Measurements from ENCODE around the gene PLD2. TPM values are rescaled to one million over a fixed set of nuclear protein-coding genes. Genes with fewer than 3 reads are reported as not detected.

The PLD2 gene
- total RNA-seq, 2 experiments from 2014 or later: 6.2 to 6.8 TPM

GRCh38 chr17:4786106-4786511, 20.8 kb upstream of the PLD2 start, which contains the start of gene VMO1:
Gene VMO1, minus strand, starts transcription at chr17:4786364. Its CDS starts 12 bp downstream, at chr17:4786352.
- H3K27me3 Mint-ChIP-seq: peaks cover 52% of the 10 kb centered on the region
- H3K9me3 Mint-ChIP-seq: no peaks in the 10 kb centered on the region
- H3K4me3 Mint-ChIP-seq: no peak within 1 kb of the TSS
- H3K4me1 Mint-ChIP-seq (ENCODE audit: low read depth): peaks cover 21% of the 10 kb centered on the region
- POLR2A ChIA-PET: interaction anchor here (1.0 kb wide), 1 partner anchor 109 kb away, joined by 3 read pairs; no protein-coding TSS in a partner anchor
- intact Hi-C loops (cut with micrococcal nuclease): loop anchor here (5.0 kb wide), 1 partner anchor 96 kb away; no protein-coding TSS in a partner anchor
- no peaks in the 10 kb centered on the region for H3K36me3 Mint-ChIP-seq (ENCODE audit: low read depth)
- TF ChIP-seq CTCF (IDR thresholded peaks at IDR 0.05): no peak
- no peak within 1 kb of the TSS for H3K27ac Mint-ChIP-seq
- ATAC-seq (no peak), DNase-seq (no peak)
- CTCF ChIA-PET: interaction anchor here (0.7 to 1.4 kb wide), 6 partner anchors 52 to 181 kb away, joined by 3 to 4 read pairs (median 3); partner anchors contain the start of gene SPAG7

GRCh38 chr17:4786516-4786915, 20.4 kb upstream of the PLD2 start:
- POLR2A ChIA-PET: interaction anchor here (1.0 kb wide), 1 partner anchor 108 kb away, joined by 3 read pairs; no protein-coding TSS in a partner anchor
- H3K9me3 Mint-ChIP-seq: no peaks in the 10 kb centered on the region

DNA sequence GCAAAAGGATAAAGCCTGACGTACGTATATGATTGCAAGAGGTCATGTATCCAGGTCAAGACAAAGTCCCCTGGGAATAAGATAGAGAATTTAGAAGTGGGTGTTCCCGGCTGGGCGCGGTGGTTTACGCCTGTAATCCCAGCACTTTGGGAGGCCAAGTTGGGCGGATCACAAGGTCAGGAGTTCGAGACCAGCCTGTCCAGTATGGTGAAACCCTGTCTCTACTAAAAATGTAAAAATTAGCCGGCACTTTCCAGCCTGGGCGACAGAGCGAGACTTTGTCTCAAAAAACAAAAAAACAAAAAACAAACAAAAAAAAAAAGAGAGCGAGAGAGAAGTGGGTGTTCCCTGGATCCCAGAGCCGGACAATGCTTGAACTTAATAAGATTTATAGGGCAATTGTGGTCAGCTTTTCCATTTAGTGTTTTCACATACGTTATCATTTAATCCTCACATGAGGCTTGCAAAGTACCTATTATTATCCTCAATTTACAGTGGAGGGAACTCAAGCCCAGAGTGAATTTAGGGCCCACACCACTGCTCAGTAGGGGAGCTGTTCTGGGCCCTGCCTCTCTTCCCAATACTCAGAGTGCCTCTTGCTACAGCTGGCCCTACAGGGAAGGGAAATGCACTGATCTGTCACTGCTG, 18.7 kb upstream of the PLD2 start:
- POLR2A ChIA-PET: interaction anchor here (1.4 to 2.3 kb wide), 2 partner anchors 19 to 46 kb away, joined by 3 to 8 read pairs; partner anchors contain the start of genes MINK1 and PLD2
- Mint-ChIP-seq H3K27me3 (peaks cover 45% of the 10 kb centered on the region), H3K4me3 (peak overlapping the region; percentile 72), H3K9me3 (no peaks in the 10 kb centered on the region), H3K36me3 (ENCODE audit: low read depth) (no peaks in the 10 kb centered on the region), H3K27ac (no peak overlapping the region), H3K4me1 (ENCODE audit: low read depth) (peaks cover 22% of the 10 kb centered on the region)
- TF ChIP-seq CTCF (IDR thresholded peaks at IDR 0.05): no peak
- intact Hi-C loops (cut with micrococcal nuclease): loop anchor here (5.0 kb wide), 1 partner anchor 94 kb away; no protein-coding TSS in a partner anchor
- CTCF ChIA-PET: interaction anchor here (0.6 to 3.4 kb wide), 7 partner anchors 8 to 100 kb away, joined by 3 to 15 read pairs (median 3); partner anchors contain the start of genes PLD2 and PSMB6
- DNase-seq (no peak), ATAC-seq (no peak)

More at GRCh38 chr17:4786516-4786915, 20.4 kb upstream of the PLD2 start:
- H3K4me3 Mint-ChIP-seq: no peak overlapping the region
- CTCF ChIA-PET: interaction anchor here (0.7 to 1.4 kb wide), 7 partner anchors 51 to 181 kb away, joined by 3 to 4 read pairs (median 3); partner anchors contain the start of genes MED11 and SPAG7
- DNase-seq: no peak
- no peaks in the 10 kb centered on the region for H3K36me3 Mint-ChIP-seq (ENCODE audit: low read depth)
- intact Hi-C loops (cut with micrococcal nuclease): loop anchor here (5.0 kb wide), 1 partner anchor 96 kb away; no protein-coding TSS in a partner anchor
- ATAC-seq: no peak
- H3K27me3 Mint-ChIP-seq: peaks cover 52% of the 10 kb centered on the region
- H3K27ac Mint-ChIP-seq: no peak overlapping the region
- TF ChIP-seq CTCF (IDR thresholded peaks at IDR 0.05): no peak
- peaks cover 22% of the 10 kb centered on the region for H3K4me1 Mint-ChIP-seq (ENCODE audit: low read depth)

- Mint-ChIP-seq H3K36me3 (ENCODE audit: low read depth) (no peaks in the 10 kb centered on the region), H3K27ac (peak within 1 kb of the TSS; percentile 20), H3K4me3 (peak within 1 kb of the TSS; percentile 72), H3K9me3 (no peaks in the 10 kb centered on the region), H3K27me3 (peaks cover 41% of the 10 kb centered on the region), H3K4me1 (ENCODE audit: low read depth) (peaks cover 22% of the 10 kb centered on the region)
- POLR2A ChIA-PET: interaction anchor here (1.1 to 2.3 kb wide), 9 partner anchors 11 to 110 kb away, joined by 3 to 11 read pairs (median 6); partner anchors contain the start of genes ARRB2, C17orf107, MINK1 and PELP1
- intact Hi-C loops (cut with micrococcal nuclease): loop anchor here (5.0 kb wide), 1 partner anchor 93 kb away; no protein-coding TSS in a partner anchor
- DNase-seq: no peak
- no peak for ATAC-seq
- TF ChIP-seq CTCF (IDR thresholded peaks at IDR 0.05): no peak
- CTCF ChIA-PET: interaction anchor here (0.6 to 3.4 kb wide), 23 partner anchors 10 to 112 kb away, joined by 3 to 15 read pairs (median 4); partner anchors contain the start of genes C17orf107, CXCL16, MED11 and PLD2
These were observed 17.9 kb upstream of the PLD2 start, which contains the start of gene GLTPD2 for GRCh38 chr17:4788807-4789700. Gene GLTPD2, plus strand, starts transcription at chr17:4788964. Its CDS starts 48 bp downstream, at chr17:4789012.
